Astrocyte of the cerebellum (primary cell): ENCODE data around the gene ACTA2.

Experiments used
- DNase-seq: peaks from one replicate; pipeline ENCODE4 v3.0.0-alpha.2; 2011; ENCODE audit warnings: low read depth
- H3K4me3 ChIP-seq: 2 replicates; pipeline ENCODE4 v1.5.1; 2011; ENCODE audit warnings: mild to moderate bottlenecking, low read depth, low read length, moderate library complexity
- CTCF ChIP-seq: IDR thresholded peaks from 2 replicates; pipeline ENCODE4 v1.5.1; 2012; ENCODE audit warnings: low read length, low read depth, moderate library complexity, mild to moderate bottlenecking; ENCODE audit errors: missing control alignments
- in situ Hi-C: cut with HindIII; loops from 2 replicates; pipeline ENCODE4 v1.10.0; 2017; ENCODE audit warnings: low sequenced_read_pairs

Gene ACTA2

GRCh38 chr10:88913788-88914187, 38.8 kb downstream of the ACTA2 start:
- in situ Hi-C loops, result no loop called here
- TF ChIP-seq CTCF, result no peak
- no peak overlapping the region for H3K4me3 ChIP-seq
- DNase-seq, result no peak

GRCh38 chr10:88913127-88913526, 39.4 kb downstream of the ACTA2 start:
- no peak for DNase-seq
- in situ Hi-C loops, result no loop called here
- H3K4me3 ChIP-seq, result no peak overlapping the region
- TF ChIP-seq CTCF, result no peak

DNA sequence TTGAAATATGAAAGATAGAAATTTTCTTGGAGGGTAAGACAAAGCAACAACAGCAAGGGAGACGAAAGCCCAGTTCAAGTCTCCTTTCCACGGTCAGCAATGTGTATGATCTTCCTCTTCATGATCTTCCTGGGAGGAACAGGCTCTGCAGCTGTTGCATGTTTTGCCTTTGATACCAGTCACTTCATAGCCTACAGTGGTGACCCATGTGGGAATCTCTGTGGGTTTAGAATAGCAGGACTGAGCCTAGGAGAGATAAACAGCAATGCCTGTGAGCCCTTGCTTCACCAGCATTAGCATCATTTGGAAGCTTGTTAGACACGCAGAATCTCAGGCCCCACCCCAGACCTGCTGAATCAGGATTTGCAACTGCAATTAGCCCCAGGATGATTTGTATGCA, 40.7 kb downstream of the ACTA2 start:
- TF ChIP-seq CTCF, result no peak

DNA sequence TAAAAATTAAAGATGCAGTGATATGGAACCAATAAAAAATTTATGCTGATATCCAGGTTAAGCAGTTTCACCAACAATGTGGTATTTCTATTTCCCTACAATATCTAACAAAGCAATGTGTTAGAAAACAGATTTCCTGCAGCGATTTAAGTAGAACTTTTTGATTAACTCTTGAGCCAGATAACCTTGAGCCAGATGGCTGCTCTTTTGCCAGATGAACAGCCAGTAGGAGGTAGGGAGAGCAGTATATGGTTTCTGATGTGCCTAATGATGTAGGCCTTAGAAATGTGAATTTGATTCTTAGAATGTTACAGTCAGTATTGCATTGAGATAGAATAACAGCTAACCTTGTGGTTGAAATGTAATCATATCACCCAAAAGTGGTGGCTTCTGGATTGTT, 41.5 kb downstream of the ACTA2 start:
- TF ChIP-seq CTCF, result no peak
- DNase-seq, result no peak
- no peak overlapping the region for H3K4me3 ChIP-seq
- in situ Hi-C loops, result no loop called here

More for the DNA sequence above, 40.7 kb downstream of the ACTA2 start:
- no peak overlapping the region for H3K4me3 ChIP-seq
- in situ Hi-C loops, result no loop called here
- DNase-seq, result no peak

GRCh38 chr10:88908194-88908593, 44.4 kb downstream of the ACTA2 start:
- in situ Hi-C loops, result no loop called here
- no peak for DNase-seq
- no peak overlapping the region for H3K4me3 ChIP-seq
- no peak for TF ChIP-seq CTCF

GRCh38 chr10:88906921-88907320, 45.7 kb downstream of the ACTA2 start:
- no peak overlapping the region for H3K4me3 ChIP-seq
- in situ Hi-C loops, result no loop called here
- no peak for DNase-seq
- no peak for TF ChIP-seq CTCF

DNA sequence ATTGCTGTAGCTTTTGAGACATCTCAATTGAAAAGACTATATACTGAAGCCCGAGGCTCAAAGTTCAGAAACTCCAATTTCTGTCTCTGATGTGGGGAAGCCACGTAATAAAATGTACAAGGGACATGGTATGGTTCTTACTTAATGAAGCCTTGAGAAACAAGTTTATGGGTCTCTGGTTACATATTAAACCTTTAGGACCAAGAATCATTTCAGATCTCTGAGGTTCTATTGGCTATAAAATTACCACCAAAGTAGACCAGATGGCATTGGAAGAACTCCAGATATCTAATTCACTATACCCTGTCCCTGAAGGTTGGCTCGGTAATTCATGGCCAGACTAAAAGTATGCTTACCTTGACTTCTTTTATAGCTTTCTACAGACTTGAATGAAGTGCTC, 48.9 kb downstream of the ACTA2 start:
- no peak for DNase-seq
- TF ChIP-seq CTCF, result no peak
- in situ Hi-C loops, result no loop called here
- H3K4me3 ChIP-seq, result no peak overlapping the region
